ENCODE data around the gene HGS. TPM values are rescaled to one million over a fixed set of nuclear protein-coding genes. Genes with fewer than 3 reads are reported as not detected.

Gene HGS
- total and polyA plus RNA-seq, 2 donors (not counting 3 experiments of a cell fraction or from before 2014, with no cell fraction given) = 166 to 191 TPM

DNA sequence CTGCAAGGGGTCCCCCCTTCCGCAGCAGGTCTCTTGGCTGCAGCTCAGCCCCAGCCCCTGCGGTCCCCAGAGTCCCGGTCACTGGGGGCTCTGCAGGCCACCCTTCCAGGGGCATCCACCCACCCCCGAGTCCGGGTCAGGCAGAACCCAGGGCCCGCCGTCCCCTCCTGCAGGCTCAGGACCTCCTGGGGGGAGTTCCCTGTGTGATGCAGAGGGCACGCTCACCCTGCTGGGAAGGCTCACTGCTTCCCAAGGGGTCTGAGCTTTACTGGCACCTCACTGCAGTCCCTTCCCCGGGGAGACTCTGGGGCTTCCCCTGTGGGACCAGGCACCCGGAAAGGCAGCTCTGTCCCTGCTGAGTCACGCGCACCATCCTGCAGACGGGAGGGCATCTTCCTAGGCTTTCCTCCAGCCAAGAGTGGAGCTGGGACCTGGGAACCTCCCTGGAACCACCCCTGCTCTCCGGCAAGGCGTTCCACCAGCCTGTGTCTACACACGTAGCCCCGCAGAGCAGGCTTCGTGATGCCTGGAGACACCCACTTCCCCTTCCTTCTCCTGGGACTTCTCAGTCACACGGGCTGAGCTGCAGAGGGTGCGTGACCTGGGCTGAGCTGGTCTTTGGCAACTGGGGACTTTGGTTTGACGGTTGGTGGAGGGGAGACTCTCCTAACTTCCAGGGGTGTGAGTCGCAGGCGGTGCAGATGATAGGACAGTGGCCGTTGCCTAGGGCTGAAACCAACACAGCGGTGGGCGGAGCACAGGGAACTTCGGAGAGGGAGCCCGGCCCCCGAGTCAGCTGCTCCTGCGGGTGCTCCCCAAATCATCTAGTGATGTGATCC is 51.7 kb downstream of the HGS start:
- FAIRE-seq (no peak), DNase-seq (ENCODE audit: low read depth, low spot score) (no peak)
- Histone ChIP-seq H3K9me1 (replicated peaks; ENCODE audit: control insufficient read depth, extremely low read depth, insufficient read depth, low read length) (no peaks in the 10 kb centered on the region), H3K36me3 (ENCODE audit: control insufficient read depth in 2 of 2, extremely low read depth in 1 of 2, insufficient read depth in 2 of 2, low read length in 2 of 2) (no peaks in the 10 kb centered on the region), H3K9me3 (replicated peaks; ENCODE audit: control insufficient read depth, insufficient read depth, low read length) (no peaks in the 10 kb centered on the region), H3K4me2 (ENCODE audit: insufficient read depth, low read length) (no peak overlapping the region), H3K4me1 (ENCODE audit: control insufficient read depth, extremely low read depth, insufficient read depth, low read length) (peaks cover 2% of the 10 kb centered on the region), H3K9ac (replicated peaks; ENCODE audit: extremely low read depth, insufficient read depth, low read length) (no peak overlapping the region), H3K4me3 (replicated peaks in 1 of 3; ENCODE audit: insufficient read depth in 1 of 3, low read depth in 1 of 3, low read length in 3 of 3) (no peak overlapping the region), H3K27ac (ENCODE audit: insufficient read depth, low read depth, low read length) (no peak overlapping the region), H3K79me2 (ENCODE audit: control insufficient read depth, insufficient read depth, low read length) (no peaks in the 10 kb centered on the region), H2AFZ (ENCODE audit: low read depth, low read length) (no peak overlapping the region), H3K27me3 (ENCODE audit: control insufficient read depth in 2 of 2, insufficient read depth in 2 of 2, low read length in 2 of 2) (no peaks in the 10 kb centered on the region), H4K20me1 (replicated peaks; ENCODE audit: control insufficient read depth, extremely low read depth, insufficient read depth, low read length) (no peaks in the 10 kb centered on the region)
- intact Hi-C loops (cut with micrococcal nuclease) (no loop called here), dilution Hi-C loops (cut with MboI; ENCODE audit: extremely low pct_ligation_motif_present, low sequenced_read_pairs) (no loop called here)
- TF ChIP-seq POLR2AphosphoS5 (IDR thresholded peaks at IDR 0.05; ENCODE audit: insufficient read depth, low read depth, low read length) (no peak), FOS (IDR thresholded peaks at IDR 0.05; ENCODE audit: borderline replicate concordance, insufficient read depth, low read length) (no peak), EZH2 (IDR thresholded peaks at IDR 0.05; ENCODE audit: borderline replicate concordance, low read depth, low read length, severe bottlenecking) (no peak), GATA2 (IDR thresholded peaks at IDR 0.05; ENCODE audit: insufficient read depth, insufficient read length, low read depth, low read length) (no peak)
- TF ChIP-seq, protein P1, sequence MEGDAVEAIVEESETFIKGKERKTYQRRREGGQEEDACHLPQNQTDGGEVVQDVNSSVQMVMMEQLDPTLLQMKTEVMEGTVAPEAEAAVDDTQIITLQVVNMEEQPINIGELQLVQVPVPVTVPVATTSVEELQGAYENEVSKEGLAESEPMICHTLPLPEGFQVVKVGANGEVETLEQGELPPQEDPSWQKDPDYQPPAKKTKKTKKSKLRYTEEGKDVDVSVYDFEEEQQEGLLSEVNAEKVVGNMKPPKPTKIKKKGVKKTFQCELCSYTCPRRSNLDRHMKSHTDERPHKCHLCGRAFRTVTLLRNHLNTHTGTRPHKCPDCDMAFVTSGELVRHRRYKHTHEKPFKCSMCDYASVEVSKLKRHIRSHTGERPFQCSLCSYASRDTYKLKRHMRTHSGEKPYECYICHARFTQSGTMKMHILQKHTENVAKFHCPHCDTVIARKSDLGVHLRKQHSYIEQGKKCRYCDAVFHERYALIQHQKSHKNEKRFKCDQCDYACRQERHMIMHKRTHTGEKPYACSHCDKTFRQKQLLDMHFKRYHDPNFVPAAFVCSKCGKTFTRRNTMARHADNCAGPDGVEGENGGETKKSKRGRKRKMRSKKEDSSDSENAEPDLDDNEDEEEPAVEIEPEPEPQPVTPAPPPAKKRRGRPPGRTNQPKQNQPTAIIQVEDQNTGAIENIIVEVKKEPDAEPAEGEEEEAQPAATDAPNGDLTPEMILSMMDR (IDR thresholded peaks at IDR 0.05; ENCODE audit: extremely low read depth in 1 of 2, insufficient read depth in 1 of 2, low read depth in 1 of 2, low read length in 2 of 2) = no peak
- POLR2A ChIA-PET = no interaction called here
- no TSS peak for BruUV-seq (replicated peaks)
- CTCF ChIA-PET = interaction anchor here (0.7 to 1.5 kb wide), 4 partner anchors 9 to 224 kb away, joined by 3 to 6 read pairs (median 4); partner anchors contain the start of genes ARHGDIA and SLC25A10

Data from endothelial cell of umbilical vein (primary cell).